Thoracic aorta (tissue), 2 donors: Measurements from ENCODE around the gene UGT1A5. TPM values are rescaled to one million over a fixed set of nuclear protein-coding genes. Genes with fewer than 3 reads are reported as not detected.

ENCODE experiments used
- ATAC-seq: fragments of 150-250 bp; one replicate; pipeline ENCODE4 v1.8.0; 2017; ENCODE audit warnings: low read depth; ENCODE audit not compliant: insufficient number of reproducible peaks, low FRiP score
- DNase-seq: peaks from one replicate; pipeline ENCODE4 v3.0.0-alpha.2; 2020; ENCODE audit warnings: low spot score
- H3K27ac ChIP-seq, 2 donors: fragments of 200-600 bp; sonication (generic); 1 replicate in 1 of 2; 2 replicates in 1 of 2; pipeline ENCODE4 v1.5.1; 2016; ENCODE audit warnings: mild to moderate bottlenecking in 2 of 2, moderate library complexity in 2 of 2
- H3K27me3 ChIP-seq: fragments of 200-600 bp; sonication (generic); replicated peaks from 2 replicates; pipeline ENCODE4 v1.6.0; 2016; ENCODE audit warnings: mild to moderate bottlenecking; ENCODE audit not compliant: insufficient read depth
- H3K36me3 ChIP-seq: fragments of 200-600 bp; sonication (generic); one replicate; pipeline ENCODE4 v1.5.1; 2016
- H3K4me1 ChIP-seq, 2 donors: fragments of 200-600 bp; sonication (generic); 1 replicate in 1 of 2; 2 replicates in 1 of 2; pipeline versions ENCODE4 v1.5.1 to v1.6.0; 2016; ENCODE audit warnings: low read depth in 2 of 2, mild to moderate bottlenecking in 1 of 2; ENCODE audit not compliant: control insufficient read depth in 1 of 2
- H3K4me3 ChIP-seq: fragments of 200-600 bp; sonication (generic); 2 replicates; pipeline ENCODE4 v1.5.1; 2016; ENCODE audit warnings: mild to moderate bottlenecking
- H3K9me3 ChIP-seq: fragments of 200-600 bp; sonication (generic); 2 replicates; pipeline ENCODE4 v1.5.1; 2016
- total RNA-seq, 2 donors: library from RNA; depleted of rRNA; stranded (reverse); fragments of >200 nt; gene quantifications; one replicate each; pipeline versions ENCODE4 v1.1.0 to v1.2.3, GENCODE V29; 2016
- TF ChIP-seq, protein P1 (sequence below): fragments of 200-600 bp; sonication (generic); IDR thresholded peaks from one replicate; pipeline ENCODE4 v1.5.1; 2019; ENCODE audit warnings: antibody characterized with exemption

The UGT1A5 gene
- total RNA-seq, 2 donors from 2014 or later: not detected

DNA sequence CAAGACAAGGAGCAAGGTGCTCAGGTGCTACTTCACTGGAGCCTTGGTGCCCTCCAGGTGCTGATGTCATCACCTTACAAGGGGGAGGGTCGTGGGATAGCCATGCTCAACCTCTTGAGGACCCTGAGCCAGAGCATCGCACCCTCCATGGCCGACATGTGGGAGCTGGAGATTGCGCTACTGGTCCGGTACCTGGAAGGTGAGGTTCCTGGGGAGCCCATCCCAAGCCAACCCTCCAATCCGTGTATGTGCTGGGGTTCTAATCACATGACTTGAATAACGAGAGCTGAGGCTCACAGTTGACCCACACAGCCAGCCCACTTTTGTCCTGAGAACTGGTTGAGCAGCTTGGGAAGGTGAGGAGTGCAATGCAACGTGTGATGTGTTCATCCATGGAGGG is 91.3 kb downstream of the UGT1A5 start:
- Histone ChIP-seq H3K4me1 (no peaks in the 10 kb centered on the region), H3K4me3 (no peak overlapping the region), H3K36me3 (no peaks in the 10 kb centered on the region), H3K9me3 (no peaks in the 10 kb centered on the region), H3K27me3 (no peaks in the 10 kb centered on the region), H3K27ac (no peak overlapping the region)
- TF ChIP-seq, protein P1, sequence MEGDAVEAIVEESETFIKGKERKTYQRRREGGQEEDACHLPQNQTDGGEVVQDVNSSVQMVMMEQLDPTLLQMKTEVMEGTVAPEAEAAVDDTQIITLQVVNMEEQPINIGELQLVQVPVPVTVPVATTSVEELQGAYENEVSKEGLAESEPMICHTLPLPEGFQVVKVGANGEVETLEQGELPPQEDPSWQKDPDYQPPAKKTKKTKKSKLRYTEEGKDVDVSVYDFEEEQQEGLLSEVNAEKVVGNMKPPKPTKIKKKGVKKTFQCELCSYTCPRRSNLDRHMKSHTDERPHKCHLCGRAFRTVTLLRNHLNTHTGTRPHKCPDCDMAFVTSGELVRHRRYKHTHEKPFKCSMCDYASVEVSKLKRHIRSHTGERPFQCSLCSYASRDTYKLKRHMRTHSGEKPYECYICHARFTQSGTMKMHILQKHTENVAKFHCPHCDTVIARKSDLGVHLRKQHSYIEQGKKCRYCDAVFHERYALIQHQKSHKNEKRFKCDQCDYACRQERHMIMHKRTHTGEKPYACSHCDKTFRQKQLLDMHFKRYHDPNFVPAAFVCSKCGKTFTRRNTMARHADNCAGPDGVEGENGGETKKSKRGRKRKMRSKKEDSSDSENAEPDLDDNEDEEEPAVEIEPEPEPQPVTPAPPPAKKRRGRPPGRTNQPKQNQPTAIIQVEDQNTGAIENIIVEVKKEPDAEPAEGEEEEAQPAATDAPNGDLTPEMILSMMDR: no peak
- no peak for ATAC-seq
- no peak for DNase-seq

DNA sequence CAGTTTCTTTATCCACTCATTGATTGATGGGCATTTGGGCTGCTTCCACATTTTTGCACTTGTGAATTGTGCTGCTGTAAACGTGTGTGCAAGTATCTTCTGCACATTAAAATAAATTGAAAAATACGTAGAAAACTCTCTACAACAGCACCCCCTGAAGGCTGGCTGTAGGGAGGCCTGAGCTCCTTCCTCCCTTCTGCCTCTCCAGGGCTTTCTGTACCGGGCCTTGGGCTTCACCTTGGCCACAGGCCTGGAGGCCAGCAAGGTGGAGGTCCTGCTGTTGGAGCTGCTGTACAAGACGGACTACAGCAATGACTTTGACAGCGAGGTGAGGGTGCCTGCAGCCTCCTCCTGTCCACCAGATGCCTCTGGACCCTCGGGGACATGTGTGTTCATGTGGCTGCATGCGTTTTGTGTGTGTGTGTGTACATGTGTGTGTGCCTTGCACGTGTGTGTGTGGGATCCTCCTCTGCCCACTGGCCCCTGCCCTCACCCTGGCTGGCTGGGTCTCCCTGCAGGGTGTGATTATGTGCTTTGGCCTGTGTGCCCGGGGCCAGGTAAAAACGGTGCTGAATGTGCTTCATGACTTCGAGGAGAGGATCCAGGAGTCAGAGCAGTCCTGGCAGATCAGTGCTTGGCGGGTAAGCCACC is 94.6 kb downstream of the UGT1A5 start:
- ATAC-seq (no peak), DNase-seq (no peak)
- no peaks in the 10 kb centered on the region for H3K4me1 ChIP-seq

DNA sequence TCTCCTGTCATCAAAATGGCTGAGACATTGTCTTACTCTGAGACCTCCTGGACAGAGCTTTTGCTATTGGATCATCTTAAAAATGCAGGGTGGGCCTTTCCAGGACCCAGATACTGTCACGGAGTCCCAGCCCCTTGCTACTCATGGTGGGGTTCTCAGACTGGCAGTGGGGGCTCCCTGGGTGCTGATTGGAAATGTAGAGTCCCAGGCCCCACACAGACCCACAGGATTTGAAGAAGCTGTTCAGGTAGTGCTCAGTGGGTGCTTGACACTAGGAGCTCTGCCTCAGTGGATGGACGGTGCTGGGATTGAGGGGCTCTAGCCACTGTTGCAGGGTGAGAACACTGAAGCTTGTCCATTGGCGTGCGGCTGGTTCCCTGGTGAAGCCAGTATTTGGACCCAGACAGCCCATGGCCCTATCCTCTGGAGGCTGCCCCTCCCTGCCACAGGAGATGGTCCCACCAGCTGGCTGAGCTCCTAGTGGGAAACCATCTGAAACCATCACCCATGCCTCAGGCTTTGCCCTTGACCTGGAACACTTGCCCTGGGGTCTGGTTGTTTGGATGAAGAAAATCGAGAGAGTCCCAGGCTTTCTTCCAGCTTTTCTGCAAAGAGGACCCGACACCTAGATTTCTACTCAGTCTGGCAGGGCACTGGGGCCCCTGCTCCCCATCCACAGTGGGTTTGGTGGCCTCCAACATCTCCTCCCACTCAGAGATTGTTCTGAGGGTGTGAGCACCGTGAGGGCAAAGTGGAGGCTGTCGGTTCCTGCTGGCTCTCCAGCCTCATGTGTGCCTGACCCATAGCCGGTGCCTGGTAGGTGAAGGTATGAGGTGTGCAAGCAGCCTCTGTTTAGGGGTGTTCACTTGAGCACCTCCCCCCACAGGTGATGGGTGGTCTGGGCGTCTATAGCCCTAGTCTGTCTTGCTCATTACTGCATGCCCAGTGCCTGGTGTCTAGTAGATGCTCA is 95.5 kb downstream of the UGT1A5 start:
- no peaks in the 10 kb centered on the region for H3K4me1 ChIP-seq
- no peak overlapping the region for H3K4me3 ChIP-seq
- H3K27ac ChIP-seq: no peak overlapping the region
- TF ChIP-seq, protein P1: no peak
- H3K36me3 ChIP-seq: no peaks in the 10 kb centered on the region
- ATAC-seq (no peak), DNase-seq (no peak)
- H3K27me3 ChIP-seq: no peaks in the 10 kb centered on the region
- H3K9me3 ChIP-seq: no peaks in the 10 kb centered on the region

More for the DNA sequence above, 94.6 kb downstream of the UGT1A5 start:
- Histone ChIP-seq H3K36me3 (no peaks in the 10 kb centered on the region), H3K27me3 (no peaks in the 10 kb centered on the region), H3K4me3 (no peak overlapping the region), H3K27ac (no peak overlapping the region), H3K9me3 (no peaks in the 10 kb centered on the region)
- TF ChIP-seq, protein P1: no peak

DNA sequence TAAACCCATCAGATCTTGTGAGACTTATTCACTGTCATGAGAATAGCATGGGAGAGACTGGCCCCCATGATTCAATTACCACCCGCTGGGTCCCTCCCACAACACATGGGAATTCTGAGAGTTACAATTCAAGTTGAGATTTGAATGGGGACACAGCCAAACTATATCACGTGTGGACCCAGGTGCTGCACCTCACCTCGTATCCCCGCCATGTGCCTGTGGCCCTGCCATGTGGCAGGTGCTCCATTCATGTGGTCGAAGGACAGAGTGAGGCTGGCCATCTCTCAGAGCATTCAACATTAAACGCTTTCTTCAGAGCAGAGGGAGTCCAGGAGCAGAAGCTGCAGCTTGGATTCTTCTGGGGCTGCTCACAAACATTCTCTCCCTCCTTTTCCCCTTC is 97.7 kb downstream of the UGT1A5 start:
- H3K4me3 ChIP-seq: no peak overlapping the region
- H3K27ac ChIP-seq: no peak overlapping the region
- no peaks in the 10 kb centered on the region for H3K9me3 ChIP-seq
- H3K36me3 ChIP-seq: no peaks in the 10 kb centered on the region
- no peaks in the 10 kb centered on the region for H3K4me1 ChIP-seq
- ATAC-seq (no peak), DNase-seq (no peak)
- H3K27me3 ChIP-seq: no peaks in the 10 kb centered on the region
- TF ChIP-seq, protein P1: no peak

DNA sequence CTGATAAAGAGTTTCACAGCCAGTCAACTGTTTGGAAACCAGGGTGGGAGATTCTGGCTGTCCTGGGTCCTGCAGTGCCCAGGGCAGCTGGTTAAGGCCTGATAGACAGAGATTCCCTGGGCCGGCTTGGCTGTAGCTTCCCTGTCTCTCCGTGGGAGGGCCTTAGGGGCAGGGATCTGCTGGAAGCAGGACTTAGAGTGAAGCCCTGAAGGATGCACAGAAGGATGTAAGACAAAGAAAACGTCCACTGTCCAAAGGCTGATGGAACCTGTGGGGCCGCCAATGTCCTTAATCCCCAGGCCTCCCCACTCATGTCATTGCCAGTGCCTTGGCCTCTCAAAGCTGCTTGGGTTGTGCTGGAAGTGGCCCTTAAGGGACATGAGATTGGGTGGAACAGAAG is 98.4 kb downstream of the UGT1A5 start:
- Histone ChIP-seq H3K36me3 (no peaks in the 10 kb centered on the region), H3K9me3 (no peaks in the 10 kb centered on the region), H3K27me3 (no peaks in the 10 kb centered on the region), H3K27ac (no peak overlapping the region), H3K4me3 (no peak overlapping the region), H3K4me1 (no peaks in the 10 kb centered on the region)
- DNase-seq (no peak), ATAC-seq (no peak)
- TF ChIP-seq, protein P1: no peak
